Spleen (tissue), 11 donors: ENCODE results near the gene EXOC6B. TPM values are rescaled to one million over a fixed set of nuclear protein-coding genes. Genes with fewer than 3 reads are reported as not detected.

ENCODE experiments used
- DNase-seq: peaks from one replicate; pipeline ENCODE4 v3.0.0-alpha.2; 2020
- H3K27ac ChIP-seq, 8 donors: fragments of 200-600 bp; sonication (generic) in 7 of 8; 1 replicate in 4 of 8; 2 replicates in 4 of 8; pipeline versions ENCODE4 v1.5.0 to v1.8.0; 2016 to 2021; ENCODE audit warnings: inconsistent platforms in 4 of 8, mild to moderate bottlenecking in 4 of 8, moderate library complexity in 1 of 8
- H3K27me3 ChIP-seq, 7 donors: fragments of 200-600 bp; sonication (generic) in 6 of 7; replicated peaks in 1 of 7; 1 replicate in 4 of 7; 2 replicates in 3 of 7; pipeline versions ENCODE4 v1.5.0 to v1.8.0; 2016 to 2021; ENCODE audit warnings: inconsistent platforms in 3 of 7, mild to moderate bottlenecking in 1 of 7
- H3K36me3 ChIP-seq, 6 donors: fragments of 200-600 bp; sonication (generic) in 5 of 6; 1 replicate in 4 of 6; 2 replicates in 2 of 6; pipeline versions ENCODE4 v1.5.0 to v1.8.0; 2016 to 2021; ENCODE audit warnings: inconsistent platforms in 2 of 6
- H3K4me1 ChIP-seq, 6 donors: fragments of 200-600 bp; sonication (generic) in 5 of 6; 1 replicate in 3 of 6; 2 replicates in 3 of 6; pipeline versions ENCODE4 v1.5.0 to v1.8.0; 2016 to 2021; ENCODE audit warnings: inconsistent platforms in 3 of 6
- H3K4me3 ChIP-seq, 8 donors: fragments of 200-600 bp; sonication (generic) in 7 of 8; 1 replicate in 4 of 8; 2 replicates in 4 of 8; pipeline versions ENCODE4 v1.5.0 to v1.8.0; 2016 to 2021; ENCODE audit warnings: inconsistent platforms in 4 of 8, mild to moderate bottlenecking in 4 of 8, moderate library complexity in 2 of 8
- H3K9me3 ChIP-seq, 8 donors: fragments of 200-600 bp; sonication (generic) in 7 of 8; 1 replicate in 4 of 8; 2 replicates in 4 of 8; pipeline versions ENCODE4 v1.5.0 to v1.8.0; 2016 to 2021; ENCODE audit warnings: inconsistent platforms in 4 of 8
- POLR2A ChIP-seq, 3 donors: fragments of 450-650 bp; IDR thresholded peaks; one replicate each; pipeline ENCODE4 v1.5.1; 2017; ENCODE audit warnings: antibody characterized with exemption in 3 of 3, mild to moderate bottlenecking in 1 of 3
- POLR2AphosphoS5 ChIP-seq, 3 donors: sonication (generic); formaldehyde crosslinking; IDR thresholded peaks; one replicate each; pipeline ENCODE4 v1.5.1; 2017; ENCODE audit warnings: antibody characterized with exemption in 3 of 3
- WGBS, 5 donors: extraction: QIAGEN DNeasy Blood & Tissue Kit in 3 of 5; methylation state at CpG; one replicate each; pipeline versions ENCODE4 v1.1.5 to v1.1.7; 2013 to 2018; 5-methylcytosine and 5-hydroxymethylcytosine counted together
- intact Hi-C: fragments of 100-400 bp; cut with DNase I; formaldehyde crosslinking; loops from one replicate; pipeline ENCODE4 v1.15.0; 2023; ENCODE audit warnings: low total_unique reads
- polyA plus RNA-seq, 3 donors: library from polyadenylated mRNA; stranded (reverse); fragments of 200-250 nt; gene quantifications; one replicate each; pipeline ENCODE4 v1.2.1, GENCODE V29; 2013
- total RNA-seq, 7 donors: library from RNA; depleted of rRNA in 3 of 7; stranded (reverse); fragments of >200 nt in 3 of 7; fragmentation: NEBNext Ultra II Directional in 4 of 7; extraction: Animal tissue kit (Norgen Biotek cat#: 25700) in 4 of 7; gene quantifications; one replicate each; pipeline versions ENCODE4 v1.1.0 to v1.2.1, GENCODE V29; 2016 to 2021
- TF ChIP-seq, protein P1 (sequence below), 11 experiments: fragments of 200-600 bp in 7 of 11; fragments of 450-650 bp in 4 of 11; sonication (generic) in 4 of 11; IDR thresholded peaks in 8 of 11; conservative IDR thresholded peaks in 3 of 11; 1 replicate in 7 of 11; 2 replicates in 4 of 11; pipeline versions ENCODE4 v1.4.0 to v1.8.0; 2016 to 2021; ENCODE audit warnings: antibody characterized with exemption in 11 of 11, inconsistent platforms in 4 of 11, mild to moderate bottlenecking in 1 of 11
- donor health status: healthy with polysubstance abuse.
- donor health status: DM: no; HTN: no; CAD: no; lungs with moderate emphysema.
- donor health status: DM: no; HTN: no; CAD: no.
- donor health status: Bipolar disorder and iron deficiency.
- donor health status: healthy.
- donor health status: DM: no; HTN: no; CAD: no.
- donor health status: DM: yes; HTN: yes; CAD: no.

Gene EXOC6B
- total and polyA plus RNA-seq, 10 donors, result 1.0 to 27.9 (median 18.0) TPM

DNA sequence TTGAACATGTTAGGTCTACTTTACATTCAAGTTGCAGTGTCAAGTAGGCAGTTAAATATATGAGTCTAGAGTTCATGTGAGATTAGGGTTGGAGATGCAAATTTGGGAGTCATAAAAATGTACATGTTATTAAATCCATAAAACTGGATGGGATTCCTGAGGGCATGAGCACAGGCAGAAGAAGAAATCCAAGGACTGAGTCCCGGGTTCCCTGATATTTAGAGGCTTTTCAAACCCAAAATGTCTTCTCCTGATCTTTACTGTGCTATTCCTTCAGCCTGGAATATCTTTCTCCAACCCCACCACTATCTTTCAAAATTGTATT lies 23.3 kb upstream of the EXOC6B start:
- intact Hi-C loops, result no loop called here
- Histone ChIP-seq H3K4me3 (no peak overlapping the region), H3K27me3 (peaks cover 0 to 28% (median 0%) of the 10 kb centered on the region in 7 donors), H3K27ac (no peak overlapping the region), H3K36me3 (no peaks in the 10 kb centered on the region), H3K4me1 (no peaks in the 10 kb centered on the region), H3K9me3 (no peaks in the 10 kb centered on the region)
- TF ChIP-seq POLR2A (IDR thresholded peaks at IDR 0.05) (no peak), POLR2AphosphoS5 (IDR thresholded peaks at IDR 0.05) (no peak)
- TF ChIP-seq, protein P1, sequence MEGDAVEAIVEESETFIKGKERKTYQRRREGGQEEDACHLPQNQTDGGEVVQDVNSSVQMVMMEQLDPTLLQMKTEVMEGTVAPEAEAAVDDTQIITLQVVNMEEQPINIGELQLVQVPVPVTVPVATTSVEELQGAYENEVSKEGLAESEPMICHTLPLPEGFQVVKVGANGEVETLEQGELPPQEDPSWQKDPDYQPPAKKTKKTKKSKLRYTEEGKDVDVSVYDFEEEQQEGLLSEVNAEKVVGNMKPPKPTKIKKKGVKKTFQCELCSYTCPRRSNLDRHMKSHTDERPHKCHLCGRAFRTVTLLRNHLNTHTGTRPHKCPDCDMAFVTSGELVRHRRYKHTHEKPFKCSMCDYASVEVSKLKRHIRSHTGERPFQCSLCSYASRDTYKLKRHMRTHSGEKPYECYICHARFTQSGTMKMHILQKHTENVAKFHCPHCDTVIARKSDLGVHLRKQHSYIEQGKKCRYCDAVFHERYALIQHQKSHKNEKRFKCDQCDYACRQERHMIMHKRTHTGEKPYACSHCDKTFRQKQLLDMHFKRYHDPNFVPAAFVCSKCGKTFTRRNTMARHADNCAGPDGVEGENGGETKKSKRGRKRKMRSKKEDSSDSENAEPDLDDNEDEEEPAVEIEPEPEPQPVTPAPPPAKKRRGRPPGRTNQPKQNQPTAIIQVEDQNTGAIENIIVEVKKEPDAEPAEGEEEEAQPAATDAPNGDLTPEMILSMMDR (IDR thresholded peaks at IDR 0.05 in 8 of 11, conservative IDR thresholded peaks at IDR 0.05 in 3 of 11), result no peak
- WGBS, 5 donors, result 62 to 71% (median 70%) methylated on average over 1 of the region's 1 CpG
- no peak for DNase-seq

DNA sequence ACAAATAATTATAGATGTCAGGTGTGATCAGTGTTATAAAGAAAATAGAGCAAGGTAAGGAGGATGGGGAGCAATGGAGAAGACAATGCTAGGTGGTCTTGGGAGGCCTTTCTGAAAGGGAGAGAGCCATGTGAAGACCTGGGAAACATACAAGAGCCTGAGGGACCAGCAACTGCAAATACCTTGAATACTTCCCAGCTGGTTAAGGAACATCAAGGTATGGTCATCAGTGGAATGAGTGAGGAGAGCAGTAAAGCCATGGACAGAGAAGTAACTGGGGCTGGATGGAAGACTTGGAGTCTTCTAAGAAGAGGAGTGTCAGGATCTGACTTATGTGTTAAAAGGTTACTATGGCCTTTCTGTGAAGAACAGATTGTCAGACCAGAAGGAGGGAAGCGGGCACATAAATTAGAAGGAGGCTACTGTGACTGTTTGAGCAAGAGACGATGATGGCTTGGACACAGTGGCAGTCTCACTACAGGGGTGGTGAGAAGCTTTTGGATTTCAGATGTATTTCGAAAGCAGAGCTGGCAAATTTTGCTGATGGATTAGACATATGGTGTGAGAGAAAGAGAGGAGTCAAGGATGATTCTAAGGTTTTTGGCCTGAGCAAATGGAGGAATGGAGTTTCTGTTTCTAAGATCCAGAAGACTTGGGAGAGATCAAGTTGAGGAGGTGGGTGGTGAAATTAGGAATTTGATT lies 22.8 kb upstream of the EXOC6B start:
- H3K27ac ChIP-seq, result no peak overlapping the region
- H3K9me3 ChIP-seq, result no peaks in the 10 kb centered on the region
- intact Hi-C loops, result no loop called here
- no peak overlapping the region for H3K4me3 ChIP-seq
- WGBS, 5 donors, result 86 to 92% (median 87%) methylated on average over 3 of the region's 3 CpGs
- DNase-seq, result no peak
- TF ChIP-seq, protein P1 (IDR thresholded peaks at IDR 0.05 in 8 of 11, conservative IDR thresholded peaks at IDR 0.05 in 3 of 11), result no peak
- H3K27me3 ChIP-seq, result peaks cover 0 to 28% (median 0%) of the 10 kb centered on the region in 7 donors
- no peaks in the 10 kb centered on the region for H3K4me1 ChIP-seq
- H3K36me3 ChIP-seq, result no peaks in the 10 kb centered on the region

DNA sequence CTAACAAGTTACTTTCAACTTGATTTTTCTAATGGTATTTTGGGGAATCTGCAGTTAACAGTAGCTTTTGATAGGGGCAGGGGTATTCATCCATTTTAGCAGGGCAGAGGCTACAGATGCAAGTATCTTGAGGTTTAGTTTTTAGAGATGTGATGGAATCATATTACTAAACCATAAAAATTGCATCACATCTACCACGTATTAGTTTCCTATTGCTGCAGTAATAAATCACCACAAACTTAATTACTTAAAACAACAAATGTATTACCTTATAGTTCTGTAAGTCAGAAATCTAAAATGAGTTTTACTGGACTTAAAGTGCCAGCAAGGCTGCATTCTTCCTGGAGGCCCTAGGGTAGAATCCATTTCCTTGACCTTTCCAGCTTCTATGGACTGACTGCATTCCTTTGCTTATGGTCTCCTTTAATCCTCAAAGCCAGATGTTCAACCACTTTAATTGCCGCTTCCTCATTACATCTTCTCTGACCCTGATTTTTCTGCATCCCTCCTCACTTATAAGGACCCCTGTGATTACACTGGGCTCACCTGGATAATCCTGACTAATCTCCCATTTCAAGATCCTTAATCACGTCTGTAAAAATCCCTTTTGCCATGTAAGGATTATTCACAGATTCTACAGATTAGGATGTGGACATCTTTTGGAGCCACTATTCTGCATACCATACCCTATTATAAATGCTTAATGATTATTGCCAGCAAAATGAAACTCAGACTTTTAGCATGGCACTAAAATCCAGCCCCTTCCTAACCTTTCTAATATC lies 21.9 kb upstream of the EXOC6B start:
- TF ChIP-seq POLR2A (IDR thresholded peaks at IDR 0.05) (no peak), POLR2AphosphoS5 (IDR thresholded peaks at IDR 0.05) (no peak)
- TF ChIP-seq, protein P1 (IDR thresholded peaks at IDR 0.05 in 8 of 11, conservative IDR thresholded peaks at IDR 0.05 in 3 of 11), result no peak
- no peak for DNase-seq
- Histone ChIP-seq H3K4me3 (no peak overlapping the region), H3K27me3 (peaks cover 0 to 31% (median 0%) of the 10 kb centered on the region in 7 donors), H3K4me1 (no peaks in the 10 kb centered on the region), H3K9me3 (no peaks in the 10 kb centered on the region), H3K36me3 (no peaks in the 10 kb centered on the region), H3K27ac (no peak overlapping the region)
- WGBS, 5 donors, result 59 to 74% (median 64%) methylated on average over 3 of the region's 3 CpGs
- intact Hi-C loops, result no loop called here
